Measurements from ENCODE around the gene KAZN.
"Not testable (repeated sequence)": the region's sequence is repeated elsewhere in the genome, so short reads cannot be mapped to it uniquely, and the experiment has no call there.

Gene KAZN

DNA sequence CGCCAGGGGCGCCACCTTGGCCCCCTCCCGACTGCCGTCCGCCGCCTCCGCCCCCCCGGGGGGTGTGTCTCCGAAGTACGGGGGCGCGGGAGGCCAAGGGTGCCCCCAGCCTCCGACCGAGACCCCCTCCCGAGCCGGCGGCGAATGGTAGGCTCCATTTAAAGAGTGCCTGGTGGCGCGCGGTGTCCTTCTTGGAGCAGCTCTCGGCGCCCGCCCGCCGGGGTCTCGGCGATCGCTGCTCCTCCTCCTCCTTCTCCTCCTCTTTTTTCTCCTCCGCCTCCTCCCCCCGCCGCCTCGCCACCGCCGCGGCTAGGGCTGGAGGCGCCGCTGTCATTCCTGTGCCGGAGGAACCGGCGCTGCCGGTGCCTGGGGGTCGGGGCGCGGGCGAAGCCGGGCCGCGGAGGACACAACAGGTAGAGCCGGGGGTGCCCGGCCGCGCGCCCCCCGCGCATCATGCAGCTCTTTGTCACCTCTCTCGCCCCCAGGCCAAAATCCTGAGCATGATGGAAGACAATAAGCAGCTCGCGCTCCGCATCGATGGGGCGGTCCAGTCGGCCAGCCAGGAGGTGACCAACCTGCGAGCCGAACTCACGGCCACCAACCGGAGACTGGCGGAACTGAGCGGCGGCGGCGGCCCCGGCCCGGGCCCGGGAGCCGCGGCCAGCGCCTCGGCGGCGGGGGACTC lies at the start of gene KAZN:
Gene KAZN (plus strand): TSS at position 188 of the 685 bp plus-strand sequence.
- no peak for DNase-seq (ENCODE audit: low read depth in 2 of 2)

DNA sequence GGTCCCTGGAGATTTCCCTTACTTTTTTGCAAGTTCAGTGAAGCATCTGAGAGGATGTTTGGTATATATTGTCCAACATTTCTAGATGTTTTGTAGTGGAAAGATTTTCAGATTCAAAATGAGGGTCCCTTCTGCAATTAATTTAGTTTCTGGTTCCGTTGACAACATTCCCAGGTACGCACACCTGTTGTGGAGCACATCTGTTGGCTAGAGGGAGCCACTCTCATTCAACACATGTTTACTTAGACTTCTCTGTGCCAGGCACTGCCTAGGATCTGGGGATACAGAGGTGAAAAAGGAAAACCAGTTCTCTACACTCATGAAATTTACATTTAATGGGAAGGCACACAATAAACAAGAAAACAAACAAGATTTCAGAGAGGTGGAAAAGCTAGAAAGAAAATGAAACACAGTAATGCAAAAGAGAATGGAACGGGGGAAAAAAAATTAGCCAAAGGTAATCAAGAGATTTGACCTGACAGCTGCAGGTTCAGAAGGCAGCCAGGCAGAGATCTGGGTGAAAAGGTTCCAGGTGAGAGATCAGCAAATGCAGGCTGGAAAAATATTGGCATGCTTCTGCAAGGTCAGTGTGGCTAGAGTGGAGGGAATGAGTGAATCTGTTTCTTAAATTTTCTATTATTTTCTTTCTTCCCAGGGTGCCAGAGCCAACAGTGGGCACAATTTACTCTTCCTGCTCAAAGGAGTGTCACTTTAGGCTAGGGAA lies 48.4 kb upstream of the KAZN start:
- DNase-seq (ENCODE audit: low read depth in 2 of 2), result no peak

GRCh38 chr1:14551386-14551785 lies 47.1 kb upstream of the KAZN start:
- no peak for DNase-seq (ENCODE audit: low read depth in 2 of 2)

GRCh38 chr1:14552246-14552965 lies 46.1 kb upstream of the KAZN start:
- DNase-seq (ENCODE audit: low read depth in 2 of 2), result no peak

DNA sequence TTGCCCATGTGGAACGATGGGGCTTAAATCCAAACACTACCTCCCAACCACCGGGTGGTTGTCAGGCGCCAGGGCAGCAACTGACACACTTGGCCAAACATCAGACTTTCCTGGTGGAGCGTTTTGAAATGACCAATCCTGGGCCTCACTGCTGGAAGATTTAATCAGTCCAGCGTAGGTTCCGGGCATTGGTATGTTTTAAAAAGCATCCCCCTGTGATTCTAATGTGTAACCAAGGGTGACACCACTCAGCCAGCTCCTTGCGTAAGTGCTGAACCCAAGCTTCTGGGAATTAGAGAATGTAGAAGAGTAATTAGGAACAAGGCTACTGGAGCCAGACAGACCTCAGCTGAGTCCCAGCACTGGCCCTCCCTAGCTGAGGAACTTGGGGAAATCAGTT lies 44.8 kb upstream of the KAZN start:
- DNase-seq (ENCODE audit: low read depth in 2 of 2), result no peak

DNA sequence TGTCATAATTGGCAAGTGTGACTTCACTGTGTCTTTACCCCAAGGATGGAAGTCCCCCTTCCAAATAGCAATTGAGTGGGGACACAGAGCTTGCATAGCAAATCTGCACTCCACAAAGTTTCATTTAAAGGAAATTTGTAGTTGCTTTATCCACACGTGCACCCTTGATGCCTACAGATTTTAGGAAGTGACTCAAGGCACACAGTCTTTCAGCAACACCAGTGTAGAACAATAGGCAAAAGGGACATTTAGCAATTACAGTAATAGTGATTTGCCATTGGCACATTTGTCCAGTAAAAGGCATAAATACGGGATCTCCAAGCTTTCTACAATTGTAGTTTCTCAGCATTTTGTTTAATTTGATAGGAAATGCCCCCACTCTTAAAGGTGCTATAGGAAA lies 43.4 kb upstream of the KAZN start:
- no peak for DNase-seq (ENCODE audit: low read depth in 2 of 2)

DNA sequence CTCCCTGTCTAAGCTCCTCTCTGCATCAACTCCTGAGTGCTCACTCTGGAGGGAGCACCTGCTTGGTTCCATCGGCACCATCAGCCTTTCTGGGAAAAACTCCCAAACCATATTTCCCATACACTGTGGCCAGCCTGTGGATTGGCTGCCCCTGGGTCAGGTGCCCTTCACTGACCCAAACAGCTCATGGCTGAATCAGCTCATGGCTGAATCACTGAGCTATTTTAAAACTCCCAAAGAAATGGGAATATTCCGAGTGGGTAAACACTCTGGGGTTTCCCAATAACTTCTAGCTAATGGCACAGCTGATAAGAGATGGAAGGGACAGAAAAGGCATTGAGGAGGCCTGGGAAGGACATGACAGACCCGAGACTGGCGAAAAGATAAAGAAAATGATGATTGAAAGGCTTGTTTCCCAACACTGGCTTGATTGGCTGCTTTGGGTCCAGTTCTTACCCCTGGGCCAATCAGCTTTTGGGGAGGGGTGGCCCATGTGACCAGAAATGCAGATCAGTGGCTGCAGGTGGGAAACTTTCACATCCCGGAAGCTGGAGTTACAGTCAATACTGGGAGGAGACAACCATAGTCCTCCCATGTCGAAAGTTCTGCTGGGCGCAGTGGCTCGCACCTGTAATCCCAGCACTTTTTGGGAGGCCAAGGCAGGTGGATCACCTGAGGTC lies 37.3 kb upstream of the KAZN start:
- DNase-seq (ENCODE audit: low read depth in 2 of 2), result no peak

- no peak for DNase-seq (ENCODE audit: low read depth in 2 of 2)
Measured at GRCh38 chr1:14565090-14565489, 33.4 kb upstream of the KAZN start.

- DNase-seq (ENCODE audit: low read depth in 2 of 2), result no peak
Measured at GRCh38 chr1:14567056-14567455, 31.4 kb upstream of the KAZN start.

DNA sequence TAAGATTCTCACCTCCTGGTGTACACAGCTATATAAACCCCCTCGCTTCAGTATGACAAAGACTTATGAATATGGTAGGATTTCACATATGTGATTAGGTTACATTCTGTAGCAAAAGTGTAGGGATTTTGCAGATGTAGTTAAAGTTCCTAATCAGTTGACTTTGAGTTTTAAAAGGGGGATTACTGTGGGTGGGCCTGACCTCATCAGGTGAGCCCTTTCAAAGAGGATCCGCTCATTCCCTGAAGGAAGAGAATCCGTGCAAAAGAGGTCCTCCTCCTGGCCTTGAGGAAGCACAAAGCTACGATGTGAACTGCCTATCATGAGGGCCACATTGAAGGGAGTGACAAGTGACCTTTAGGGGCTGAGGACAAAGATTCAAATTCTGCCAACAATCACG lies 30.6 kb upstream of the KAZN start:
- no peak for DNase-seq (ENCODE audit: low read depth in 2 of 2)

GRCh38 chr1:14568716-14569355 lies 29.6 kb upstream of the KAZN start:
- DNase-seq (ENCODE audit: low read depth in 2 of 2), result no peak

GRCh38 chr1:14570514-14570913 lies 28.0 kb upstream of the KAZN start:
- no peak for DNase-seq (ENCODE audit: low read depth in 2 of 2)

DNA sequence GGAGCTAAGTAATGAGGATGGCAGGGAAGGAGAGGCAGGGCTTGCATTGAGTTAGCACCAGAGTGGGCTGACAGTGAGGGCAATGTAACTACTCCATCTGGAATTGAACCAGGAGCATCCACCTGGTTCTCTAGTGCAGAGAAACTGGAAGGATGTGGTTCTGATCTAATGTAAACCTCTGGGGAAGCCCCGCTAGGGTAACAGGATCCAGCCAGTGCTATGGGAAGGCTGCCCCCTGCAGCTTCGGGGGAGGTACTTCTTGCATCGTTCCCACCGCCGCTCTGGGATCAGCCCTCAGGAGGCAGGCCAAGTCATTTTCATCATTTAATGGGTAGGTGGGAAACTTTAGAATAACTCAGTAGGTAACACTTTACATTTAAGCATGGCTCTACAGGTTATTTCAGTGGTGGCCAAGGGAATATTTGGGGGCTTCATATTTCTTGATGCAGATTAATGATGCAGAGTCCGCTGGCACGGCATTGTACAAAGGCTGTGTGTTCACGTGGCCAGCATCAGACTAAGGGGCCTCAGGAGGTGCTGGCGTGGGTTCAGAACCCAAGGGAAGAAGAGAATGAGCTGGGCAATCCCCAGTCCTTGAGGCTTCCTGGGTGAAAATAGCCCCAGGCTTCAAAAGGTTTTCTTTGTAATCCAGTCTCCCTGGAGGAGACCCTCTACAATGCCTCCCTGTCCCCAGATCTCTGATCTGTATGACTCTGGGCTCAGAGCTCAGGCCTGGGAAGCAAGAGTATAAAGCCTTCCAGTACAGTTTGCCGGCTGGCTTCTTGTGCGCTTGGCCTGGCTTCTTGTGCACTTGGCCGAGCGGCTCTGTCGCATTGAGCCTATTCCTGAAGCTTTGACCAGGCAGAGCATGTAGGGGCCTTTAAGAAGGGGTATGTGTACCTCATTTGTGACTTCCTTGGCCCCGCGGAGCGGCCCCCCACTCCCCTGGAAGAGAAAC lies 26.4 kb upstream of the KAZN start:
- DNase-seq (ENCODE audit: low read depth in 2 of 2), result no peak

DNA sequence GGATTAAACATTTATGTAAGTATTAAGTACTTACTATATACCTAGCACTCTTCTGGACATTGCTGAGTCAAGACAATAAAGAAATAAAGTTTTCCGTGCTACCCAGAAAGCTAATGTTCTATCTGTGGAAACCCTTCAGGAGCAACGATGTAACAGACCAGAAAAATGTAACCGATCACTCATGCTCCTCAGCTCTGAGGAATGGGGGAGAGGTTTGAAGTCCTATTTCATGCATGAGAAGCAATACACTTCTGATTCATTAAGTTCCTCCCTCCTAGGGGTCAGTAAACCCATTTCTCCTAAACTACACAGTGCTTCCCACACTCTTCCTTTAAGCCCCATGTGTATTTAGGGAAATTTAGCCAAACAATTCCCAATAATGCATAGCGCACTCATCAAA lies 25.6 kb upstream of the KAZN start:
- DNase-seq (ENCODE audit: low read depth in 2 of 2), result no peak

- DNase-seq (ENCODE audit: low read depth in 2 of 2), result no peak
Measured at GRCh38 chr1:14576155-14576554, 22.3 kb upstream of the KAZN start.

DNA sequence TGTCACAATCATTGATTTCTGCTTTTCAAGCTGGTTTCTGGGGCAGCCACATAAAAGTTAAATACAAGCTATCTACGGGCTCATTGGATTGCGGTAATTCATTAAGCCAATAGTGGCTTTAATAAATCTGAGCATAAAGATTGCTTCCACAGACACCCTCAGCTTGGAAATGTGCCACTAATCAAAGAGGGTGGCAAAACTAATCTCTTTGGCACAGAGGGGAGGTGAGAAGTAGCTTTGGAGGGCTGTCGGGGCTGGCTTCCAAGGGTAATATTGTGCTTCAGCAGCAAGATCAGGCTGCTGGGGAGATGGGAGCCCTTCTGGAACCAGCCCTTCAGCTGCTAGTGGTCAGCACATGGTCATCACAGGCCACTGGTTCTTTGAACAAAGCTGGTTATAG lies 21.2 kb upstream of the KAZN start:
- no peak for DNase-seq (ENCODE audit: low read depth in 2 of 2)

- no peak for DNase-seq (ENCODE audit: low read depth in 2 of 2)
Measured at GRCh38 chr1:14578156-14578555, 20.3 kb upstream of the KAZN start.

DNA sequence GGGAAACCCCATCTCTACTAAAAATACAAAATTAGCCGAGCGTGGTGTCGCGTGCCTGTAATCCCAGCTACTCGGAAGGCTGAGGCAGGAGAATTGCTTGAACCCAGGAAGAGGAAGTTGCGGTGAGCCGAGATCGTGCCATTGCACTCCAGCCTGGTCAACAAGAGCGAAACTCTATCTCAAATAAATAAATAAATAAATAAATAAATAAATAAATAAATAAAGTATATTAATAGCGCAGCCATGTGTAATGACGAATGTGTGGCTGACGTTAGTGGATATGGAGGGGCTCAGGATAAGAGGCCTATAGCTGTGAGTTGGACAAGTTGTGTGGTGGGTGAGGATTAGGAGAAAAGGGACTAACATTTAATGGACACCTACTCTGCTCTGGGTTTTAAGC lies 18.2 kb upstream of the KAZN start:
- DNase-seq (ENCODE audit: low read depth in 2 of 2), result not testable (repeated sequence)

DNA sequence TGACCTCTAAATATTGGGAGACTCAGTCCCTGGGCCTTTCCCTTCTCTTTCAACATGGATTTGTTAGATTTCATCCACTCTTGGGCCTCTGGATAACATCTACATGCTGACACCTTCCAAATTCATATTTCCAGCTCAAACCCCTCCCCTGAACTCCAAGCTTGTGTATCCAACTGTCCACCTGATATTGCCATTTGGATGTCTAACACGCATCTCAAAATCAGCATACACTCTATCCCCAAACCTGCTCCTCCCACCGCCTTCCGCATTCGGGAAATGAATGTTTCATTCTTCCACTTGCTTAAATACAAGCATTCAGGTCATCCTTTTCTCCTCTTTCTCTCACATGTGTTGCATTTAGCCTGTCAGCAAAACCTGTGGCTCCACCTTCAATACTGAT lies 17.5 kb upstream of the KAZN start:
- DNase-seq (ENCODE audit: low read depth in 2 of 2), result no peak

DNA sequence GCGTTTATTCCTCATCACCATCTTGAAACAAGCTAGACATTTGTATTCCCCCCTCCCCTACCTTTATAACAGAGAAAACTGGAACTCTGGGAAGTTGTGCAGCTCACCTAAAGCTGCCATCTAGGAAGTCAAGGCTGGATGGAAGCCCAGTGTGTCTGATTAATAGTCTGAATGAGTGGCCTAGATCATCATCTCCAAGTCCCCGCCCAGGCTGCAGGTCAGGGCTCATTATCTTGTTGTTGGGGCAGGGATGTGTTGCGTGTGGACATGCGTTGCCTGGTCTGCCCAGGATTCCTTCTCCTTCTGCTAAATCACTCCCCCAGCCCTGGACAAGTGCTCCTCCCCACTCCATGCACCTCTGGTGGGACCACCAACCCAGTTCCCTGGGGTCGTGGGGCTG lies 14.7 kb upstream of the KAZN start:
- DNase-seq (ENCODE audit: low read depth in 2 of 2), result no peak

GRCh38 chr1:14585728-14586127 lies 12.8 kb upstream of the KAZN start:
- no peak for DNase-seq (ENCODE audit: low read depth in 2 of 2)
